NCI-H2081 treated with DMSO at 0.1 percent for 48 hours (cell line): ENCODE data around the gene PGC.
"Not testable (repeated sequence)": the region's sequence is repeated elsewhere in the genome, so short reads cannot be mapped to it uniquely, and the experiment has no call there.

ENCODE experiments used
- DNase-seq: peaks from one replicate; lab custom pipeline; 2025; lab: John Stamatoyannopoulos, UW

PGC gene

GRCh38 chr6:41775293-41775882 is 28.2 kb upstream of the PGC start:
- no peak for DNase-seq

- DNase-seq = no peak
These were observed 27.6 kb upstream of the PGC start for GRCh38 chr6:41774841-41775240.

- DNase-seq = no peak
These were observed 24.1 kb upstream of the PGC start for GRCh38 chr6:41771058-41771983.

GRCh38 chr6:41770381-41771057 is 23.3 kb upstream of the PGC start:
- no peak for DNase-seq

GRCh38 chr6:41769376-41769775 is 22.2 kb upstream of the PGC start:
- DNase-seq = no peak

GRCh38 chr6:41768545-41769308 is 21.5 kb upstream of the PGC start:
- no peak for DNase-seq

- DNase-seq = no peak
These were observed 20.1 kb upstream of the PGC start for GRCh38 chr6:41767112-41767833.

- not testable (repeated sequence) for DNase-seq
These were observed 19.0 kb upstream of the PGC start for GRCh38 chr6:41766043-41766664.

- no peak for DNase-seq
These were observed 16.3 kb upstream of the PGC start for GRCh38 chr6:41763470-41763869.

- DNase-seq = no peak
These were observed 12.8 kb upstream of the PGC start for GRCh38 chr6:41759905-41760579.

GRCh38 chr6:41759106-41759904 is 12.1 kb upstream of the PGC start:
- no peak for DNase-seq

GRCh38 chr6:41758641-41759035 is 11.4 kb upstream of the PGC start:
- no peak for DNase-seq

GRCh38 chr6:41757931-41758640 is 10.9 kb upstream of the PGC start:
- DNase-seq = no peak

GRCh38 chr6:41757271-41757670 is 10.1 kb upstream of the PGC start:
- DNase-seq = no peak

GRCh38 chr6:41756354-41756753 is 9.2 kb upstream of the PGC start:
- no peak for DNase-seq

GRCh38 chr6:41755895-41756294 is 8.7 kb upstream of the PGC start:
- no peak for DNase-seq

GRCh38 chr6:41750374-41750773 is 3.2 kb upstream of the PGC start:
- DNase-seq = no peak

GRCh38 chr6:41748542-41748941 is 1.3 kb upstream of the PGC start:
- no peak for DNase-seq

- no peak for DNase-seq
These were observed 893 bp upstream of the PGC start for GRCh38 chr6:41748102-41748477.
